OCI-LY1 (cell line): Measurements from ENCODE around the gene PPEF1.

Source experiments
- EZH2 ChIP-seq: fragments of 200-600 bp; sonication (generic), shearing (Covaris generic); IDR thresholded peaks from 2 replicates; pipeline ENCODE4 v1.8.0; 2017; ENCODE audit warnings: borderline replicate concordance, mixed run types, mild to moderate bottlenecking, antibody characterized with exemption, low read length, moderate library complexity, mixed read lengths
- TF ChIP-seq, protein P1 (sequence below): fragments of 200-600 bp; sonication (generic), shearing (Covaris generic); IDR thresholded peaks from 2 replicates; pipeline ENCODE4 v1.5.1; 2017; ENCODE audit warnings: mild to moderate bottlenecking, antibody characterized with exemption, low read length, moderate library complexity, mixed read lengths

DNA sequence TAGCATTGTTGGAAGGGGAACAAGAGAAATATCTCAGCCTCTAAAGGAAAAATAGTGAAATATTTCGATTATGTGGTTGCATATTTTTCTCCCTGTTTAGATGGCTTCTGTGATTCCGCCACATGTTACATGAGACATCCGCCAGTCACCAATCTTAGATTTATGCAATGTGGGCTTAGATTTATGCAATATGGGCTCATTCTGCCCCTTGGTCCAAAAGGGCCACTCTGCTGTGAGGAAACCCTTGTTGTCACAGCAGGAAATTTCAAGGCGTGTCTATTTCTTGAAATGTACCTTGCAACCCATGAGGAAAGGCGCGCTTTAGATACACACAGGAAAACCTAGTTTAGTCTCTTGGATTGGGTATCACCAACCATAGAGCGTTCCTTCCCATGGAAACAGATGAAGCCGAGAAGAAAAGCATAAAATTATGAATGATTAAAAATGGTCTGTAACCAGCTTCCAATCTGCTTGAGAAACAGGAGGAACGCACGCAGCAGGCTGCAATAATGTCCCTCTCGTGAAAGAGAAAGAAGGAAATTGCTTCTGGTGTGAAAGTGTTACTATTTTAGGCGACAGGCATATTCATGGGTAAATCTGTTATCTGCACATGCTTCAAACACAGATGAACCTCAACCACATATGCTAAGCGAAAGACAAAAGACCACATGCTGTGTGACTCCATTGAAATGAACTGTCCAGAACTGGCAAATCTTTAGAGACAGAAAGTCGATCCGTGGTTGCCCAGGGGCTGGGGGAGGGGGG lies 39.2 kb upstream of the PPEF1 start:
- TF ChIP-seq, protein P1, sequence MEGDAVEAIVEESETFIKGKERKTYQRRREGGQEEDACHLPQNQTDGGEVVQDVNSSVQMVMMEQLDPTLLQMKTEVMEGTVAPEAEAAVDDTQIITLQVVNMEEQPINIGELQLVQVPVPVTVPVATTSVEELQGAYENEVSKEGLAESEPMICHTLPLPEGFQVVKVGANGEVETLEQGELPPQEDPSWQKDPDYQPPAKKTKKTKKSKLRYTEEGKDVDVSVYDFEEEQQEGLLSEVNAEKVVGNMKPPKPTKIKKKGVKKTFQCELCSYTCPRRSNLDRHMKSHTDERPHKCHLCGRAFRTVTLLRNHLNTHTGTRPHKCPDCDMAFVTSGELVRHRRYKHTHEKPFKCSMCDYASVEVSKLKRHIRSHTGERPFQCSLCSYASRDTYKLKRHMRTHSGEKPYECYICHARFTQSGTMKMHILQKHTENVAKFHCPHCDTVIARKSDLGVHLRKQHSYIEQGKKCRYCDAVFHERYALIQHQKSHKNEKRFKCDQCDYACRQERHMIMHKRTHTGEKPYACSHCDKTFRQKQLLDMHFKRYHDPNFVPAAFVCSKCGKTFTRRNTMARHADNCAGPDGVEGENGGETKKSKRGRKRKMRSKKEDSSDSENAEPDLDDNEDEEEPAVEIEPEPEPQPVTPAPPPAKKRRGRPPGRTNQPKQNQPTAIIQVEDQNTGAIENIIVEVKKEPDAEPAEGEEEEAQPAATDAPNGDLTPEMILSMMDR = no peak
- no peak for TF ChIP-seq EZH2
